Uterus (tissue), 4 donors: ENCODE data around the gene GPR156. TPM values are rescaled to one million over a fixed set of nuclear protein-coding genes. Genes with fewer than 3 reads are reported as not detected.
"Not testable (repeated sequence)": the region's sequence is repeated elsewhere in the genome, so short reads cannot be mapped to it uniquely, and the experiment has no call there.

Experiments
- DNase-seq, 2 donors: peaks; one replicate each; pipeline ENCODE4 v3.0.0-alpha.2; 2019 to 2020
- H3K27ac ChIP-seq, 2 donors: fragments of 200-600 bp; sonication (generic); 1 replicate in 1 of 2; 2 replicates in 1 of 2; pipeline ENCODE4 v1.5.1; 2016 to 2018
- H3K27me3 ChIP-seq, 2 donors: fragments of 200-600 bp; sonication (generic); one replicate each; pipeline ENCODE4 v1.5.1; 2018 to 2019; ENCODE audit warnings: control low read depth in 1 of 2
- H3K36me3 ChIP-seq, 2 donors: fragments of 200-600 bp; sonication (generic); one replicate each; pipeline ENCODE4 v1.5.1; 2019; ENCODE audit warnings: control low read depth in 1 of 2
- H3K4me1 ChIP-seq, 2 donors: fragments of 200-600 bp; sonication (generic); one replicate each; pipeline ENCODE4 v1.5.1; 2018 to 2019; ENCODE audit warnings: control low read depth in 1 of 2
- H3K4me3 ChIP-seq, 2 donors: fragments of 200-600 bp; sonication (generic); 1 replicate in 1 of 2; 2 replicates in 1 of 2; pipeline ENCODE4 v1.5.1; 2018 to 2019; ENCODE audit warnings: mild to moderate bottlenecking in 1 of 2
- H3K9me3 ChIP-seq, 2 donors: fragments of 200-600 bp; sonication (generic); one replicate each; pipeline ENCODE4 v1.5.1; 2019; ENCODE audit warnings: control low read depth in 1 of 2
- POLR2A ChIP-seq, 2 donors: fragments of 450-650 bp; IDR thresholded peaks; one replicate each; pipeline ENCODE4 v1.6.1; 2016; ENCODE audit warnings: antibody characterized with exemption in 2 of 2, mild to moderate bottlenecking in 1 of 2, moderate library complexity in 1 of 2
- intact Hi-C: fragments of 100-400 bp; cut with DNase I; formaldehyde crosslinking; loops from one replicate; pipeline ENCODE4 v1.15.1; 2023; ENCODE audit warnings: low total_unique reads
- total RNA-seq, 4 donors: library from RNA; depleted of rRNA in 3 of 4; stranded (reverse); fragments of >200 nt in 3 of 4; gene quantifications; one replicate each; pipeline versions ENCODE4 v1.1.0 to v1.2.4, GENCODE V29; 2014 to 2023
- TF ChIP-seq, protein P1 (sequence below), 4 experiments: fragments of 200-600 bp in 2 of 4; fragments of 450-650 bp in 2 of 4; sonication (generic) in 2 of 4; IDR thresholded peaks; one replicate each; pipeline ENCODE4 v1.5.1; 2016 to 2019; ENCODE audit warnings: antibody characterized with exemption in 4 of 4, mild to moderate bottlenecking in 2 of 4, moderate library complexity in 1 of 4
- donor health status: DM: yes; HTN: yes; CAD: no.

The GPR156 gene
- total RNA-seq, 4 donors from 2014 or later: 0.59 to 5.3 (median 1.9) TPM; not detected in 1

DNA sequence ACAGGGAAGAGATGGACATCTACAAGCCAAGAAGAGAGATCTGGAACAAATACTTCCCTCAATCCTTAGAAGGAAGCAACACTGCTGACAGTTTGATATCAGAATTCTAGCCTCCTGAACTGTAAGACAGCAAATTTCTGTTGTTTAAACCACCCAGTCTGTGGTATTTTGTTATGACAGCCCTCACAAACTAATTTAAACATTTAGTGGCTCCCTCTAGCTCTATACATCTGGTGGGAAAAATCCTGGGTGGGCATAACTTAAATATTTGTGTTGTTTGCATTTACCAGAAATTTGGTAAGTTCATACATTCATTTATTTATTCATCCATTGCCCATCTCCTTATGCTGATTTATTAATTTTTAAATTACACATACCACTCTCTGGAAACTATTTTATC, 128.3 kb downstream of the GPR156 start:
- no peak for TF ChIP-seq POLR2A (IDR thresholded peaks at IDR 0.05)
- TF ChIP-seq, protein P1, sequence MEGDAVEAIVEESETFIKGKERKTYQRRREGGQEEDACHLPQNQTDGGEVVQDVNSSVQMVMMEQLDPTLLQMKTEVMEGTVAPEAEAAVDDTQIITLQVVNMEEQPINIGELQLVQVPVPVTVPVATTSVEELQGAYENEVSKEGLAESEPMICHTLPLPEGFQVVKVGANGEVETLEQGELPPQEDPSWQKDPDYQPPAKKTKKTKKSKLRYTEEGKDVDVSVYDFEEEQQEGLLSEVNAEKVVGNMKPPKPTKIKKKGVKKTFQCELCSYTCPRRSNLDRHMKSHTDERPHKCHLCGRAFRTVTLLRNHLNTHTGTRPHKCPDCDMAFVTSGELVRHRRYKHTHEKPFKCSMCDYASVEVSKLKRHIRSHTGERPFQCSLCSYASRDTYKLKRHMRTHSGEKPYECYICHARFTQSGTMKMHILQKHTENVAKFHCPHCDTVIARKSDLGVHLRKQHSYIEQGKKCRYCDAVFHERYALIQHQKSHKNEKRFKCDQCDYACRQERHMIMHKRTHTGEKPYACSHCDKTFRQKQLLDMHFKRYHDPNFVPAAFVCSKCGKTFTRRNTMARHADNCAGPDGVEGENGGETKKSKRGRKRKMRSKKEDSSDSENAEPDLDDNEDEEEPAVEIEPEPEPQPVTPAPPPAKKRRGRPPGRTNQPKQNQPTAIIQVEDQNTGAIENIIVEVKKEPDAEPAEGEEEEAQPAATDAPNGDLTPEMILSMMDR (IDR thresholded peaks at IDR 0.05): no peak
- Histone ChIP-seq H3K27ac (no peak overlapping the region), H3K36me3 (no peaks in the 10 kb centered on the region), H3K4me3 (no peak overlapping the region), H3K4me1 (no peaks in the 10 kb centered on the region), H3K27me3 (no peaks in the 10 kb centered on the region), H3K9me3 (no peaks in the 10 kb centered on the region)
- no peak for DNase-seq
- intact Hi-C loops: no loop called here

DNA sequence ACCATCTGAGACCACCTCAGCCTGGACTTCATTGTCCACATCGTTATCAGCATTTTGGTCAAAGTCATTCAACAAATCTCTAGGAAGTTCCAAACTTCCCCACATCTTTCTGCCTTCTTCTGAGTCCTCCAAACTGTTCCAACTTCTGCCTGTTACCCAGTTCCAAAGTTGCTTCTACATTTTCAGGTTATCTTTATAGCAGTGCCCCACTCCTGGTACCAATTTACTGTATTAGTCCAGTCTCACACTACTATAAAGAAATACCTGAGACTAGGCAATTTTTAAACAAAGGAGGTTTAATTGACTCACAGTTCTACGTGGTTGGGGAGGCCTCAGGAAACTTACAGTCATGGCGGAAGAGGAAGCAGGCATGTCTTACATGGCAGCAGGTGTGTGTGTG, 129.3 kb downstream of the GPR156 start:
- H3K9me3 ChIP-seq, H3K27ac ChIP-seq, H3K4me3 ChIP-seq, H3K27me3 ChIP-seq, DNase-seq, H3K36me3 ChIP-seq, H3K4me1 ChIP-seq, intact Hi-C loops: not testable (repeated sequence)

DNA sequence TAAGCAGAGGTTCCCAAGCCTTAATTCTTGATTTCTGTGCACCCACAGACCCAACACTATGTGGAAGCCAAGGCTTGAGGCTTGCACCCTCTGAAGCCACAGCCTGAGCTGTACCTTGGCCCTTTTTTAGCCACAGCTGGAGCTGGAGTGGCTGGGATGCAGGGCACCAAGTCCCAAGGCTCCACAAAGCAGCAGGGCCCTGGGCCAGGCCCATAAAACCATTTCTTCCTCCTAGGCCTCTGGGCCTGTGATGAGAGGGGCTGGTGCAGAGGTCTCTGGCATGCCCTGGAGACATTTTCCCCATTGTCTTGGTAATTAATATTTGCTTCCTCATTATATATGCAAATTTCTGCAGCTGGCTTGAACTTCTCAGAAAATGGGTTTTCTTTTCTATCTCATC, 129.9 kb downstream of the GPR156 start:
- no peak for TF ChIP-seq POLR2A (IDR thresholded peaks at IDR 0.05)
- TF ChIP-seq, protein P1 (IDR thresholded peaks at IDR 0.05): no peak
- H3K27me3 ChIP-seq: no peaks in the 10 kb centered on the region
- no peaks in the 10 kb centered on the region for H3K4me1 ChIP-seq
- H3K9me3 ChIP-seq: no peaks in the 10 kb centered on the region
- no peaks in the 10 kb centered on the region for H3K36me3 ChIP-seq
- H3K27ac ChIP-seq: no peak overlapping the region
- no peak for DNase-seq
- H3K4me3 ChIP-seq: no peak overlapping the region
- intact Hi-C loops: no loop called here

DNA sequence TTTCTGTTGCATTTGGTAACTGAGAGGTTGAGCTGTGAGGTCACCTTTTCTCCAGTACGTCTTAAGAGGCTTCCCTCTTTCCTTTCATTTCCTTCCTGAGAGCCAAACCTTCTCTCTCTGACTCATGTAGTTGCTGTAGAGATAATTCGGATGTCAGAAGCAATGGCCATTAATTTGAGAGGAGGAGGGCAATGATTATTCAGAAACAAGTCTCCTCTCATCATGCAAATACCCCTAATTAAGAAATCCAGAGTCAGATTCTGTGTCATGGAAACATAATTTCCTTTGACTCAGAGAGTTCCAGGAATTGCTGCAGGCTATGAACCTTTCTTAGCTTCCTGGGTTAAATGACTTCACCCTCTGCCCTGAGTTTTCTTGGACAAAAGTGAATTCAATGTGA, 131.7 kb downstream of the GPR156 start:
- TF ChIP-seq, protein P1 (IDR thresholded peaks at IDR 0.05): no peak
- TF ChIP-seq POLR2A (IDR thresholded peaks at IDR 0.05): no peak
- no peaks in the 10 kb centered on the region for H3K36me3 ChIP-seq
- no peaks in the 10 kb centered on the region for H3K4me1 ChIP-seq
- no peaks in the 10 kb centered on the region for H3K9me3 ChIP-seq
- H3K4me3 ChIP-seq: no peak overlapping the region
- DNase-seq: no peak
- intact Hi-C loops: no loop called here
- no peaks in the 10 kb centered on the region for H3K27me3 ChIP-seq
- H3K27ac ChIP-seq: no peak overlapping the region

DNA sequence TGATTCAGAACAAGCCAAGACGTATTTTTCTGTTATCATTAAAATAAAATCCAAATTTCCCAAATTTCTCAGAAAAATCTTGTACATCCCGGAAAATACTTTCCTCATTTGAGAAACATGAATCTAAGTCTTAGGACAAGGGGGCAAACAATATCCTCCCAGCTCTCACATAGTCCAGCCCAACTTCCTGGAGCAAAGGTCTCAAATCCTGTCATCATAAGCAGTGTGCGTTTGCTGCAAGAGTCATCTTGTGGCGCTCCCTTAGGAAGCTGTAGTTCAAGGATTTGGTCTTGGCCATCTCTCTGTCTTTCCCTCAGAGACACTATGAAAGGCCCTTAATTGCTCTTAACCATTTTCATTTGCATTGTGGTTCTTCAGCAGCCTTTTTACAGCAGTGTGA, 133.2 kb downstream of the GPR156 start:
- TF ChIP-seq, protein P1 (IDR thresholded peaks at IDR 0.05): no peak
- TF ChIP-seq POLR2A (IDR thresholded peaks at IDR 0.05): no peak
- DNase-seq: no peak
- no peaks in the 10 kb centered on the region for H3K27me3 ChIP-seq
- H3K36me3 ChIP-seq: no peaks in the 10 kb centered on the region
- intact Hi-C loops: no loop called here
- no peaks in the 10 kb centered on the region for H3K9me3 ChIP-seq
- no peaks in the 10 kb centered on the region for H3K4me1 ChIP-seq
- H3K4me3 ChIP-seq: no peak overlapping the region
- no peak overlapping the region for H3K27ac ChIP-seq
